ENCODE data around the gene DDX20.

DDX20 gene

DNA sequence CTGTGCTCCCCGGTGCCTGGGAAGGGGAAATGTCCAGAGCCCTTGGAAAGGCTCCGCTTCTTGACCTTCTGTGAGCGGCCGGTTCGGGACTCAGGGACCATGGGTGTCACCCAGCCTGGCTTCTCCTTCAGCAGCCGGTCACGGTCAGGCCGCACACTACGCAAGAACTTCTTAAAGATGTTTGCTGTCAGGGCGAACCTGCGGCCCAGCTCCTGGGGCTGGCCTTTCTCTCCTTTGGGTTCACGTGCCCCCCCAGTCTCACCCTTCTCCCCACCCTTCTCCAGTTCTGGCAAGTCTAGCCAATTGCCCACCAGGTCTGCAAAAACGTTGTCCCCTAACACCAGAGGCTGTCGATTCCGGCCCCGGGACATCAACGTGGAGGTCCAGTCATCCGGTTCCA, 28.6 kb upstream of the DDX20 start:
- no peak for DNase-seq
- Mint-ChIP-seq H3K4me3 (no peak overlapping the region), H3K4me1 (no peaks in the 10 kb centered on the region), H3K27me3 (no peaks in the 10 kb centered on the region), H3K9me3 (no peaks in the 10 kb centered on the region), H3K36me3 (ENCODE audit: low read depth) (no peaks in the 10 kb centered on the region), H3K27ac (no peak overlapping the region)
- no peak for ATAC-seq

DNA sequence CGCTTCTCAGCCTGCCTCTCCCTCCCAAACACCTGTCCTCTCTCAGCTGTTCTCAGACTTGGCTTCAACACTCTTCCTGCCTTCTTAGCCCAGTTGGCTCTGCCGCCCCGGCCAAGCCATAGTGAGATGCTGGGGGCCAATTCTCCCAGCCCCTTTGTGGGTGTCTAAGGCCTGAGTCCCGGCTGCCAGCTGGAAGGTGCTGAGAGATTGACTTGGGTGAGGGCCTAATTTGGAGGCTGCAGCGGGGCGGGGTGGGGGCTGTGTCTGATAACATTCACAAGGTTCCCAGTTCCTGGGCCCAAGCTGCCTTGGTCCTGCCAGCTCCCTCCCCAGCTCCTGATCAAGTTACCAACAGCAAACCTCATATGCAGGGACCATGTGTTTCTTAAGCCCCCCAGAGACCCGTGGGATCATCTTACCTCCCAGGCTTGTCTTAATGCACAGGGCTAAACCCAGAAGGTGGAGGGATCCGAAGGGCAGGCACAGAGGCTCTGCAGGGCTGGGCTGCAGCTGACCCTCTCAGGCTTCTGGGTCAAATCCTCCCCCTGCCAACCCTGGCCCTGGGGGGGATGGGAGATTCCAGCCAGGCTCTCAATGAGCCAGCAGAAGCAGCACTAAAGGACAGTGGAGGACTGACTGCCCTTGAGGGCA, 26.3 kb upstream of the DDX20 start:
- Mint-ChIP-seq H3K4me1 (no peaks in the 10 kb centered on the region), H3K4me3 (no peak overlapping the region), H3K27ac (no peak overlapping the region), H3K36me3 (ENCODE audit: low read depth) (no peaks in the 10 kb centered on the region), H3K27me3 (no peaks in the 10 kb centered on the region), H3K9me3 (no peaks in the 10 kb centered on the region)
- DNase-seq (no peak), ATAC-seq (no peak)

DNA sequence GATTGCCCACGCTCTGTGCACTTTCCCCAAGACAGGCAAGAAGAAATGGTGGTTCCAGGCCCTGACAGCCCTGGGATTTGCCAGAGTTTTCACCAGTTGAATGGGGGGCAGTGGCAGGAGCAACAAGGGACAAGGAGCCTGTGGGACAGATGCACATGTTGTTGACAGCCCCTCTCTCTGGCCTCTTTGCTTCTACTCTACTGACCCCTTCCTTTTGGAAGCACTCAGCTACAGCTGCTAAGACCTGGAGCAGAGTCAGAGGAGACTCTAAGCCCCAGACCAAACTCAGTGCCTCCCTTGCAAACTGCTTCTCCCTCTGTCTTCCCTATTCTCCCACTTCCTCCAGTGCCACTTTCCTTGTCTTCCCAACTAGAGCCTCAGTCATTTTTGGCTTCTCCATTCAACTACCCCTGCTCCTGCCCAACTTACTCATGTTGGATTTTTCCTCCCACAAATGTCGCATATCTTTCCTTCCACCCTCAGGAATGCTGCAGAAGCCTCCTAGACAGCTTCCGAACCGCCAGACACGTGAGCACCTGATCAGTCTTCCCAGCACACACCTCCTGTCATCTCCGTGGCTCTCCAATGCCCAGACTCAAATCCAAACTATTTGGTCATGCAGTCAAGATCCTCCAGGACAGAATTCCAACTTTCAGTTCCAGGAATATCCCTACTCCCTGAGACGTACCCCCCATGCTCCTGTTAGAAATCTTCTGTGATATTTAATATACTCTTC, 25.6 kb upstream of the DDX20 start:
- Mint-ChIP-seq H3K27ac (no peak overlapping the region), H3K9me3 (no peaks in the 10 kb centered on the region), H3K27me3 (no peaks in the 10 kb centered on the region), H3K4me1 (no peaks in the 10 kb centered on the region), H3K4me3 (no peak overlapping the region), H3K36me3 (ENCODE audit: low read depth) (no peaks in the 10 kb centered on the region)
- no peak for DNase-seq
- no peak for ATAC-seq

DNA sequence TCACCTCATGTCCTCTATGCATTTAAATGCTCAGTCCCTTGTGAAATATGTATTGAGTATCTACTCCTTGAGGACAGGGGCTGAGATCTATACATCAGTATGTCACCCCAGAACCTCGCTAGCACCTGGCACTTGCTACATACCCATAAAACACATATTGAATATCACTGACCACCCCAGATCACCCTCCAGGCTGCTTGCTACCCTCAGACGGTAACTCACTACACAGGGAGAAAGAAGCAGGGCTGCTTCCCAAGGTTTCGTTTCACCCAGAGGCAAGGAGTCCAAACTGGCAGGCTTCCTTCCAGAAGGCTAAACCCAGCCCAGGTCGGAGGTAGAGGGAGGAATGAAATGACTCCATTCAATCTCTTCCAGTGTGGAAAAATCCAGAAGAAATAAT, 25.0 kb upstream of the DDX20 start:
- ATAC-seq (no peak), DNase-seq (no peak)
- Mint-ChIP-seq H3K4me3 (no peak overlapping the region), H3K27me3 (no peaks in the 10 kb centered on the region), H3K36me3 (ENCODE audit: low read depth) (no peaks in the 10 kb centered on the region), H3K4me1 (no peaks in the 10 kb centered on the region), H3K9me3 (no peaks in the 10 kb centered on the region), H3K27ac (no peak overlapping the region)

DNA sequence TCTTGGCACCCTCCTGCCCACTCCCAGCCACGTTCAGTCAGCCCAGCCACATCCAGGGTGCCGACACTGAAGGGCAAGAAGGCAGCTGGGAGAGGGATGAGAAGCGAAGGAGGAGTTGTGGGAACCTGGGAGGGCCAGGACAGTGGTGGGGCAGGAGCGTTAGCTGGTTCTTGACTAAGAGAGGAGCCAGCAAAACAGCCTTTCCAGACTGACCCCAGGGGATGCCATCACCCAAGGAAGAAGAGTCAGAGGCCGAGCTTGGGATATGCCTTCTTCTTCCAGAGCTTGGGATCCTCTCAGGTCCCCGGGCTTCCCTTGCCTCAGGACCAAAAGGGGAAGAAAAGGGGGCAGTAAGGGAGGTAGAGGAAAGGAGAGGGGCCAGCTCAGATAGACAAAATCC, 23.7 kb upstream of the DDX20 start:
- peaks cover 1% of the 10 kb centered on the region for H3K27me3 Mint-ChIP-seq
- no peak for ATAC-seq
- H3K4me1 Mint-ChIP-seq: no peaks in the 10 kb centered on the region
- H3K9me3 Mint-ChIP-seq: no peaks in the 10 kb centered on the region
- H3K4me3 Mint-ChIP-seq: no peak overlapping the region
- H3K36me3 Mint-ChIP-seq (ENCODE audit: low read depth): no peaks in the 10 kb centered on the region
- DNase-seq: no peak
- H3K27ac Mint-ChIP-seq: no peak overlapping the region

DNA sequence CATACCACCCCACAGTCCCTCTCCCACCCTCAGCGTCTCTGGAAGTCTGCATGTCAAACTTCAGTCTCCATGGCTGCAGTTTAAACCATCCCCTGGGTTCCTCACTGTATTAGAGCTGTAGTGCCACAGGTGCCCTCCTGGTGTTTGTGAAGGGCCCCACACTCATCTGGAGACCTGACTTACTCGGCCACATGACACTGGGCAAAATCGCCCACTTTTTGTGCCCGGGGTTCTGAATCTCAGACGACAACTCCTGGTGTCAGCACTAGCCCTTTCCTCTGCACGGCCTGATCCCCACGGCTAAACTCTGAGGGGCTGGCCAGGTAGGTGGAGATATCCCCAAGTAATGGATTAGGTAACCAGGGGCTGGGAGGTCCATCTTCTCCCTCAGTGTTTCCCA, 23.0 kb upstream of the DDX20 start:
- no peaks in the 10 kb centered on the region for H3K36me3 Mint-ChIP-seq (ENCODE audit: low read depth)
- H3K27me3 Mint-ChIP-seq: peaks cover 8% of the 10 kb centered on the region
- H3K4me1 Mint-ChIP-seq: peaks cover 4% of the 10 kb centered on the region
- DNase-seq (no peak), ATAC-seq (no peak)
- H3K27ac Mint-ChIP-seq: no peak overlapping the region
- no peaks in the 10 kb centered on the region for H3K9me3 Mint-ChIP-seq
- no peak overlapping the region for H3K4me3 Mint-ChIP-seq

DNA sequence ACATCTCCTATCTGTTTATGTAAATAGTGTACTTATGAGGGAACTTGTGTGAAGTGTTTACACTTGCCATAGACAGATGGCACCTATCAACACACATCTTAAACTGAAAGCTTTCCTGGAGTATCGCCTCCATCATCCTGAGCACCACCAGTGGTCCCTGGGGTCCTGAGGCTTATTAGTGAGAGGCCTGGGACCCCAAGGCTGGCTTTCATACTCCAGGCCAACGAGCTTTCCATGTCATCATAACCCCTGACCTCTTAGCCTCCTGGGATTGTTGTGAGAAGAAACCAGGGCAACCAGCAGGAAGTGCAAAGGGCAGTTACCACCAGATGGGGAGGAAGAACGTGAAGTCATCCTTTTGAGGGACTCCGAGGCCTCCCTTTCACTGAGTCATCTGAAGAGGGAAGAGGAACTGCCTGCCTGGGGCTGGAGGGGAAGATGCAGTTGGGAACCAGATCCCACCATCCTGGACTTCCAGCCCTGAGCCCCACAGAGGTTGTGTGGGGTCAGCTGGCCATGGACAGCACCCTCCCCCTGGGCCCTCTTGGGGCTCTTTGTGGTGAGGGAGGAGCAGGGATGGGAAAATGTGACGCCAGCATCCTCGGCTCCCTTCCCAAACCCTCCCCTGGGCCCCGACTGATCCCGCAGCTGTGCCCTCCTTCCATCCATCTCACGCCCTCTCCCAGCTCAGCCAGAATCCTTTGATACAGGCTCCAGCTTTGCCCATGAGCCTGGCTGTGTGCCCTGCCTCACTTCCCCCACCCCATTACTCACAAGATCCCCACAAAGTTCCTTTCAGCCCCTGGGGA, 22.3 kb upstream of the DDX20 start:
- DNase-seq (no peak), ATAC-seq (no peak)
- Mint-ChIP-seq H3K4me3 (no peak overlapping the region), H3K27ac (no peak overlapping the region), H3K4me1 (peaks cover 8% of the 10 kb centered on the region), H3K9me3 (no peaks in the 10 kb centered on the region), H3K36me3 (ENCODE audit: low read depth) (no peaks in the 10 kb centered on the region), H3K27me3 (peaks cover 12% of the 10 kb centered on the region)

DNA sequence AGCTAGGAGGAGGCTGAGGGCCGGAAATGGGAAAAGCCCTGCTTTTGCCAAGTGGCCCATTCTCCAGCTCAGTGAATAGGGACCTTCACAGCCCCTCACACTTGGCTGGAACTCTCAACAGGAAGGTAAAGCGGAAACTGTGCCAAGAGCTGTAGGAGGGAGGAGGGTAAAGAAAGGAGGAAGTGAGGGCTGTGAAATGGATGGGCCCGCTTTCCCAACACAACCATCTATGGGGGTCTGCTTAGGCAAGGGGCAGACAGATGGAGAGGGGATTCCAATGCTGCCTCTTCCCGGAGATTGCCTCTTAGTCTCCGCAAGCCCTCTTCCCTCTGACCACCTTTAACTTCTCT, 21.7 kb upstream of the DDX20 start:
- ATAC-seq: no peak

DNA sequence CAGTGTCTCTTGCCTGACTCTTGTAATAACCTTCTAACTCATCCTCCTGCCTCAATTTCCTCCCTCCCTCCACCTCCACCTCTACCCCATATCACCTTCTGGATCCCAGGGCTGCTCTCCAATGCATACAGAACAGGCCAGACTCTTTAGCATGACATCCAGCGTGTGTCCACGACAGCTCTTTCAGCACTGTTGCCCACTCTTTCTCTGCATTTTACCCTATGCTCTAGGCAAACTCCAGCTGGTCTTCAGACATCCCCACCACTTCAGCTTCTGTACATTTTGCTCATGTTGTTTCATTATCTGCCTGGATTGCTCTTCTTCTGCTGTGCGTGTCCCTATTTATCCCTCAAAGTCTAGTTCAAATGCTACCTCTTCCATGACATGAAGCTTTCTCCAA, 21.3 kb upstream of the DDX20 start:
- H3K36me3 Mint-ChIP-seq (ENCODE audit: low read depth): no peaks in the 10 kb centered on the region
- no peak overlapping the region for H3K27ac Mint-ChIP-seq
- ATAC-seq (no peak), DNase-seq (no peak)
- H3K4me1 Mint-ChIP-seq: peaks cover 11% of the 10 kb centered on the region
- H3K9me3 Mint-ChIP-seq: no peaks in the 10 kb centered on the region
- H3K4me3 Mint-ChIP-seq: no peak overlapping the region
- peaks cover 14% of the 10 kb centered on the region for H3K27me3 Mint-ChIP-seq

More for the DNA sequence above, 21.7 kb upstream of the DDX20 start:
- H3K27me3 Mint-ChIP-seq: peaks cover 14% of the 10 kb centered on the region
- DNase-seq: no peak
- no peak overlapping the region for H3K27ac Mint-ChIP-seq
- H3K36me3 Mint-ChIP-seq (ENCODE audit: low read depth): no peaks in the 10 kb centered on the region
- H3K9me3 Mint-ChIP-seq: no peaks in the 10 kb centered on the region
- peaks cover 11% of the 10 kb centered on the region for H3K4me1 Mint-ChIP-seq
- no peak overlapping the region for H3K4me3 Mint-ChIP-seq

DNA sequence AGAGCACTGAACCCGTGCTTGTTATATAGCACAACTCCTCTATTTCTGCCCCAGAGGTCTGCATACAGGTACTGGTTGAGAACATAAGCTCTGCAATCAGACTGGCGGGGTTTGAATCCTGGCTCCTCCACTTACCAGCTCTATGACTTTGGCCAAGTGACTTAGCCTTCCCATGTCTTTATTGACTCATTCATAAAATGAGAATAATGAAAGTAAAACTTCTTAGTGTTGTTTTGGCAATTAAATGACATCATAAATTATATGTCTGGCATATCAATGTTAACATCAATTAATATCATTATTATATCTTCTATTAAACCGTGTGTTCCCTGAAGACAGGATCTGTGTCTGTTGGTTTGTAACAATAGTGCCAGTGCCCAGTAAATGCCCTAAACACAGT, 20.8 kb upstream of the DDX20 start:
- Mint-ChIP-seq H3K4me3 (no peak overlapping the region), H3K9me3 (no peaks in the 10 kb centered on the region), H3K27me3 (peaks cover 18% of the 10 kb centered on the region), H3K36me3 (ENCODE audit: low read depth) (no peaks in the 10 kb centered on the region), H3K27ac (no peak overlapping the region), H3K4me1 (peaks cover 13% of the 10 kb centered on the region)
- no peak for ATAC-seq
- no peak for DNase-seq

DNA sequence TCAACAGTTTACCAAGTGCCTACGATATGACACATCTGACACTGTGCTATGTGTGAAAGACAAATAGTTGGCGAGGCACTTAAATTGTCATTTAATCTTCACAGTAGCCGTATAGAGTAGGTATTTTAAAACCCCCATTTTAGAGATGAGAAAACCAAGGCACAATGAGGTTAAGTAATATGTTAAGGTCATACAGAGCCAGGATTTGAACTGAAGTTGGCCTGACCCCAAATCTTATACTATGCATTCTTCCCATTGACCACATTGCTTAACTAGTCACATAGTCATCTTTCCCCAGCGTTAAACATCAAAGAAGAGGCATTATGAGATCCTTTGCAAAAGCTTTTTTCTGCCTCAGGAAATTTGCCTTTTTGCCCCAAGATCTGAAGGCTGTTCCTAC, 20.4 kb upstream of the DDX20 start:
- Mint-ChIP-seq H3K27me3 (peaks cover 22% of the 10 kb centered on the region), H3K4me1 (peaks cover 16% of the 10 kb centered on the region), H3K9me3 (no peaks in the 10 kb centered on the region), H3K36me3 (ENCODE audit: low read depth) (no peaks in the 10 kb centered on the region), H3K27ac (no peak overlapping the region), H3K4me3 (no peak overlapping the region)
- no peak for DNase-seq
- ATAC-seq: no peak

DNA sequence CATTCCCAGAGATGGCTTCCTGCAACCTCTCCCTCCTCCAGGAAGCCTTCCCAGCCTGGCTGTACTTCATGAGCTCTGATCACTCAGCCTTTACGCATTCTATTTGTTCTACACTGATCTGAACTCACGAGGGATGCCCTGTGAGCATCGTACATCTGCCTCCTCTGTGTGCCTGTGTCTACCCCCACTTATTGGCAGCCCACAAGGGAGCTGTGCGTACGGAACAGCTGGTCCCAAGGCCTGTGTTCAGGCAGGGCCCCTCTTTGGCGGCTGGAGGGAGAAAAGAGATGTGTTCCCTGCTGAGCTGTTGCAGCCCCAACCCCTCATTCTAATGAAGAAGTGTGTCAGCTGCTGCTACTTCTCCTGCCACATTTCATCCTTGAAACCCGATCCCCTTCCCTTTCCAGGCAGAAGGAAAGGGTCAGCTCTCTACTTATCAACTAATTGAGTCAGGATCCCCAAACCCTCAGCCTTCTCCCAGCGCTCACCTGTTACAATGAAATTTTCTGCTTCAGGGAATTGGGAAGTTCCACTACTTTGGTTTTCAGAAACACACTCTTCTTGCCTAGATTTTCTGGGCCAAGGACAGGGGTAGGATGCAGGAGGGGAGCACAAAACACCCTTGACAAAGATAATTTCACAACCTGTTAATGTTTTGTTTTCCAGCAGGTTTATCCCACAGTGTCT, 19.7 kb upstream of the DDX20 start:
- Mint-ChIP-seq H3K4me3 (no peak overlapping the region), H3K27ac (no peak overlapping the region), H3K9me3 (no peaks in the 10 kb centered on the region), H3K4me1 (peaks cover 19% of the 10 kb centered on the region), H3K36me3 (ENCODE audit: low read depth) (no peaks in the 10 kb centered on the region), H3K27me3 (peaks cover 29% of the 10 kb centered on the region)
- DNase-seq: no peak
- ATAC-seq: no peak

DNA sequence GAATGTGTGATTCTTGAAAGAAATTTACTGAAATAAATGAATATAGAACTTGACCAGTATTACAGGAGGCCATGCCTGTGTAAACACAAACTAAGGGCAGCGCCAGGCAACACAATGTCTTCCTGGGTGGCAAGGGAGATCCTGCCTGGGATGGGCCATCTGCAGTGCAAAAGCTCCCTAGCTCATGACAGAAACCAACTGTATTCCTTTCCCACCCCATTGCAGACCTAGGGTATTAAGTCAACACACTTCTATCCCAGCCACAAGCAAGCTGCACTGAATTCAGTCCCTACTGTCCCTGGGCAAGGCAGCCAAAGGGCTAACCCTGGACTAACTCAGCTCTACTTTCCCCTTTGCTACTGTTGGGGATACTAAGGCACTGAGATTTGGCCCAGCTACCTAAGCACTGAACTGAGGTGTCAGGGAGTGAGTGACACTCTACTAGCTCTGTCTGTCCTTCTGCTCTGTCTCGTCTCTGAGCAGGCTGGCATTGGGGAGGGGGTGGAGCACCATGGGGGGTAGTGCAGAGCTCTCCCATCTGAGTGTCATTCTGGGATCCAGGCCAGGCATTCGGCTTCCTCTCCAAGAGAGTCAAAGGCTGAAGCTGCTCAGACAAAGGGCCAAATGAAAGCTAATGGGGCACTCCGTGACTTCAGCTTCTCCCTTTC, 19.0 kb upstream of the DDX20 start:
- Mint-ChIP-seq H3K4me3 (no peak overlapping the region), H3K27me3 (peaks cover 36% of the 10 kb centered on the region), H3K9me3 (no peaks in the 10 kb centered on the region), H3K36me3 (ENCODE audit: low read depth) (no peaks in the 10 kb centered on the region), H3K4me1 (peaks cover 19% of the 10 kb centered on the region), H3K27ac (no peak overlapping the region)
- DNase-seq (no peak), ATAC-seq (no peak)
